K562 (cell line): ENCODE data around the gene ARHGAP9. TPM values are rescaled to one million over a fixed set of nuclear protein-coding genes. Genes with fewer than 3 reads are reported as not detected.
A peak's percentile ranks its signal among the peaks of the same experiment; 100 is the strongest.

Experiments
- BACH1 ChIP-seq: fragments of 200-800 bp; sonication (Bioruptor generic); IDR thresholded peaks from 2 replicates; pipeline ENCODE4 v1.6.1; 2016; ENCODE audit warnings: missing genetic modification characterization, missing compliant biosample characterization
- CBFA2T3 ChIP-seq: fragments of 450-650 bp; IDR thresholded peaks from 2 replicates; pipeline ENCODE4 v1.6.1; 2017
- MEF2D ChIP-seq: conservative IDR thresholded peaks from 2 replicates; pipeline ENCODE4 v1.6.1; 2016; ENCODE audit warnings: low read depth, missing genetic modification characterization, missing compliant biosample characterization
- RBM17 ChIP-seq: fragments of 200-400 bp; formaldehyde crosslinking; IDR thresholded peaks from 2 replicates; pipeline ENCODE4 v1.6.1; 2017; ENCODE audit warnings: low read depth, mild to moderate bottlenecking, low read length, borderline replicate concordance
- TCF3 ChIP-seq: sonication (generic); formaldehyde crosslinking; IDR thresholded peaks from 2 replicates; pipeline ENCODE4 v1.4.0; 2020; ENCODE audit warnings: mild to moderate bottlenecking, missing genetic modification reagents
- U2AF2 ChIP-seq: fragments of 200-400 bp; formaldehyde crosslinking; optimal IDR thresholded peaks from 2 replicates; pipeline ENCODE3; 2017; ENCODE audit warnings: low read depth, mild to moderate bottlenecking, low read length
- ZBTB7A ChIP-seq: IDR thresholded peaks from 2 replicates; pipeline ENCODE4 v1.6.1; 2011; ENCODE audit warnings: low read depth, mild to moderate bottlenecking, low read length, moderate library complexity, borderline replicate concordance; ENCODE audit not compliant: control insufficient read depth
- ZFP1 ChIP-seq: fragments of 450-650 bp; formaldehyde crosslinking; IDR thresholded peaks from 2 replicates; pipeline ENCODE4 v1.4.0; 2020; ENCODE audit warnings: mild to moderate bottlenecking, mixed read lengths
- polyA plus RNA-seq, 8 experiments: library from polyadenylated mRNA; depleted of rRNA in 4 of 8; stranded (reverse) in 5 of 8; unstranded in 3 of 8; fragments of >200 nt; fragmentation: Nextera tagmentation in 2 of 8; fragmentation: Illumina TruSeq in 1 of 8; extraction: Ambion mirVana in 2 of 8; extraction: Trizol in 1 of 8; gene quantifications; 2 replicates each; pipeline versions ENCODE4 v1.2.1 to v1.2.3, GENCODE V29; 2011 to 2014; ENCODE audit warnings: inconsistent platforms in 1 of 8, missing spikeins in 1 of 8
- total RNA-seq, 7 experiments: library from RNA; depleted of rRNA in 6 of 7; stranded (reverse); fragments of >200 nt in 6 of 7; fragmentation: Illumina TruSeq in 2 of 7; extraction: Trizol in 2 of 7; gene quantifications; 2 replicates each; pipeline versions ENCODE4 v1.2.1 to v1.2.3, GENCODE V29; 2011 to 2021; ENCODE audit warnings: low replicate concordance in 1 of 7
- TF ChIP-seq, protein P1 (sequence below): fragments of 450-650 bp; IDR thresholded peaks from 2 replicates; pipeline ENCODE4 v1.6.1; 2018; ENCODE audit not compliant: partially characterized antibody
- TF ChIP-seq, protein P2 (sequence below), 2 experiments: fragments of 450-650 bp in 1 of 2; sonication (generic) in 1 of 2; formaldehyde crosslinking in 1 of 2; IDR thresholded peaks; 2 replicates each; pipeline versions ENCODE4 v1.7.1 to v1.9.0; 2016 to 2022; ENCODE audit warnings: inconsistent platforms in 1 of 2, mild to moderate bottlenecking in 1 of 2, missing genetic modification reagents in 1 of 2
- TF ChIP-seq, protein P3 (sequence below): conservative IDR thresholded peaks from 2 replicates; pipeline ENCODE4 v1.6.1; 2011; ENCODE audit warnings: low read depth, mild to moderate bottlenecking, low read length; ENCODE audit not compliant: control insufficient read depth

Gene ARHGAP9
- total and polyA plus RNA-seq, 9 of the 15 experiments (the other 6 are each of a cell fraction or from before 2014, with no cell fraction given): 1.5 to 10.2 (median 5.1) TPM

DNA sequence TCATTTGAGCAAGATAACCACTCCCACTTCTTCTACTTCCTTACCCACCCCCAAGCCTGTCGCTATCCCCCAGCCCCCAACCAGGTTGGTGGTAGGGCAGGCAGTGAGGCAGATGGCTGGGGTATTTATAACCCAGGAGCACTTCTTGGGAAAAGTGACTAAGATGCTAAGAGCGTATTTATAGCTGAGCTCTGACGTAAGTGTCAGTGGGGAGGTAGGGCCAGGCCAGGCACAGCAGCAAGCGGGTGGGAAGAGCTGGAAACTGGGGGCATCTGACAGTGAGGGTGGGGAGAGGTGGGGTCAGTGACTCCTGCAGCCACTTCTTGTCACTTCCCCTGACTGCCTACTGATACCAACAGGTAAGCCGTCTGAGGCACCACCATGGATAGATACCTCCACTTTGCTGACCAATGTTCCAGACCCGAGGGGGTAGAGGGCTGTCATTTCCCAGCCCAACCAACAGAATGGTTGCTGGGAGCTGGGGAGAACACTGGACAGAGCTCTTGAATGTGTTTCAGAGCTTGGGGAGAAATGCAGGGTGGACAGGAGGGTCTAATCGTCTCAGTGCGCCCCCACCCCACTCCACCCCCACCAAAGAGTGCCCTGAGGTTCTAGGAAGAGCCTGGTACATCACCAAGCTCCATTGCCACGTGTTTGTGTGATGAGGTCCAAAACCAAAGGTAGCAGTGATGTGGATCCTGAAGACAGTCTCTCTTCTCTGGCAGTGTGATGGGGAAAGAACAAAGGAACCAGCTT is 27.3 kb downstream of the ARHGAP9 start (continued):
- 0 out of 2 replicates have a peak, but pooled peaks have one; percentile 54 for TF ChIP-seq BACH1 (tag)
- TF ChIP-seq, protein P1, sequence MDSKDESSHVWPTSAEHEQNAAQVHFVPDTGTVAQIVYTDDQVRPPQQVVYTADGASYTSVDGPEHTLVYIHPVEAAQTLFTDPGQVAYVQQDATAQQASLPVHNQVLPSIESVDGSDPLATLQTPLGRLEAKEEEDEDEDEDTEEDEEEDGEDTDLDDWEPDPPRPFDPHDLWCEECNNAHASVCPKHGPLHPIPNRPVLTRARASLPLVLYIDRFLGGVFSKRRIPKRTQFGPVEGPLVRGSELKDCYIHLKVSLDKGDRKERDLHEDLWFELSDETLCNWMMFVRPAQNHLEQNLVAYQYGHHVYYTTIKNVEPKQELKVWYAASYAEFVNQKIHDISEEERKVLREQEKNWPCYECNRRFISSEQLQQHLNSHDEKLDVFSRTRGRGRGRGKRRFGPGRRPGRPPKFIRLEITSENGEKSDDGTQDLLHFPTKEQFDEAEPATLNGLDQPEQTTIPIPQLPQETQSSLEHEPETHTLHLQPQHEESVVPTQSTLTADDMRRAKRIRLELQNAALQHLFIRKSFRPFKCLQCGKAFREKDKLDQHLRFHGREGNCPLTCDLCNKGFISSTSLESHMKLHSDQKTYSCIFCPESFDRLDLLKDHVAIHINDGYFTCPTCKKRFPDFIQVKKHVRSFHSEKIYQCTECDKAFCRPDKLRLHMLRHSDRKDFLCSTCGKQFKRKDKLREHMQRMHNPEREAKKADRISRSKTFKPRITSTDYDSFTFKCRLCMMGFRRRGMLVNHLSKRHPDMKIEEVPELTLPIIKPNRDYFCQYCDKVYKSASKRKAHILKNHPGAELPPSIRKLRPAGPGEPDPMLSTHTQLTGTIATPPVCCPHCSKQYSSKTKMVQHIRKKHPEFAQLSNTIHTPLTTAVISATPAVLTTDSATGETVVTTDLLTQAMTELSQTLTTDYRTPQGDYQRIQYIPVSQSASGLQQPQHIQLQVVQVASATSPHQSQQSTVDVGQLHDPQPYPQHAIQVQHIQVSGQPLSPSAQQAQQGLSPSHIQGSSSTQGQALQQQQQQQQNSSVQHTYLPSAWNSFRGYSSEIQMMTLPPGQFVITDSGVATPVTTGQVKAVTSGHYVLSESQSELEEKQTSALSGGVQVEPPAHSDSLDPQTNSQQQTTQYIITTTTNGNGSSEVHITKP: peak; percentile 37
- TF ChIP-seq ZBTB7A: 0 out of 2 replicates have a peak, but pooled peaks have one; percentile 16
- TF ChIP-seq MEF2D (tag): peak; percentile 93
- TF ChIP-seq, protein P2, sequence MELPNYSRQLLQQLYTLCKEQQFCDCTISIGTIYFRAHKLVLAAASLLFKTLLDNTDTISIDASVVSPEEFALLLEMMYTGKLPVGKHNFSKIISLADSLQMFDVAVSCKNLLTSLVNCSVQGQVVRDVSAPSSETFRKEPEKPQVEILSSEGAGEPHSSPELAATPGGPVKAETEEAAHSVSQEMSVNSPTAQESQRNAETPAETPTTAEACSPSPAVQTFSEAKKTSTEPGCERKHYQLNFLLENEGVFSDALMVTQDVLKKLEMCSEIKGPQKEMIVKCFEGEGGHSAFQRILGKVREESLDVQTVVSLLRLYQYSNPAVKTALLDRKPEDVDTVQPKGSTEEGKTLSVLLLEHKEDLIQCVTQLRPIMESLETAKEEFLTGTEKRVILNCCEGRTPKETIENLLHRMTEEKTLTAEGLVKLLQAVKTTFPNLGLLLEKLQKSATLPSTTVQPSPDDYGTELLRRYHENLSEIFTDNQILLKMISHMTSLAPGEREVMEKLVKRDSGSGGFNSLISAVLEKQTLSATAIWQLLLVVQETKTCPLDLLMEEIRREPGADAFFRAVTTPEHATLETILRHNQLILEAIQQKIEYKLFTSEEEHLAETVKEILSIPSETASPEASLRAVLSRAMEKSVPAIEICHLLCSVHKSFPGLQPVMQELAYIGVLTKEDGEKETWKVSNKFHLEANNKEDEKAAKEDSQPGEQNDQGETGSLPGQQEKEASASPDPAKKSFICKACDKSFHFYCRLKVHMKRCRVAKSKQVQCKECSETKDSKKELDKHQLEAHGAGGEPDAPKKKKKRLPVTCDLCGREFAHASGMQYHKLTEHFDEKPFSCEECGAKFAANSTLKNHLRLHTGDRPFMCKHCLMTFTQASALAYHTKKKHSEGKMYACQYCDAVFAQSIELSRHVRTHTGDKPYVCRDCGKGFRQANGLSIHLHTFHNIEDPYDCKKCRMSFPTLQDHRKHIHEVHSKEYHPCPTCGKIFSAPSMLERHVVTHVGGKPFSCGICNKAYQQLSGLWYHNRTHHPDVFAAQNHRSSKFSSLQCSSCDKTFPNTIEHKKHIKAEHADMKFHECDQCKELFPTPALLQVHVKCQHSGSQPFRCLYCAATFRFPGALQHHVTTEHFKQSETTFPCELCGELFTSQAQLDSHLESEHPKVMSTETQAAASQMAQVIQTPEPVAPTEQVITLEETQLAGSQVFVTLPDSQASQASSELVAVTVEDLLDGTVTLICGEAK (IDR thresholded peaks at IDR 0.05): no peak
- TF ChIP-seq, protein P2 (CRISPR knock-in tag; IDR thresholded peaks at IDR 0.05): no peak
- TF ChIP-seq ZFP1 (CRISPR knock-in tag): no peak
- TF ChIP-seq U2AF2: no peak
- TF ChIP-seq RBM17: no peak
- TF ChIP-seq, protein P3, sequence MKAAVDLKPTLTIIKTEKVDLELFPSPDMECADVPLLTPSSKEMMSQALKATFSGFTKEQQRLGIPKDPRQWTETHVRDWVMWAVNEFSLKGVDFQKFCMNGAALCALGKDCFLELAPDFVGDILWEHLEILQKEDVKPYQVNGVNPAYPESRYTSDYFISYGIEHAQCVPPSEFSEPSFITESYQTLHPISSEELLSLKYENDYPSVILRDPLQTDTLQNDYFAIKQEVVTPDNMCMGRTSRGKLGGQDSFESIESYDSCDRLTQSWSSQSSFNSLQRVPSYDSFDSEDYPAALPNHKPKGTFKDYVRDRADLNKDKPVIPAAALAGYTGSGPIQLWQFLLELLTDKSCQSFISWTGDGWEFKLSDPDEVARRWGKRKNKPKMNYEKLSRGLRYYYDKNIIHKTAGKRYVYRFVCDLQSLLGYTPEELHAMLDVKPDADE: no peak
- TF ChIP-seq CBFA2T3: peak; percentile 40; the same call in 1 of the 2 replicates
- no peak for TF ChIP-seq TCF3
